Stimulated activated CD4-positive, alpha-beta T cell treated with anti-CD3 and anti-CD28 coated beads, Interleukin-1b, Interleukin-23, amount 100 ng/mL, for 1 hour (primary cell): ENCODE measurements around the gene OR2M3.
"Not testable (repeated sequence)": the region's sequence is repeated elsewhere in the genome, so short reads cannot be mapped to it uniquely, and the experiment has no call there.

Experiments
- DNase-seq, 2 donors: peaks; one replicate each; pipeline ENCODE4 v3.0.0-alpha.2; 2020; ENCODE audit warnings: low read depth in 2 of 2

OR2M3 gene, protein sequence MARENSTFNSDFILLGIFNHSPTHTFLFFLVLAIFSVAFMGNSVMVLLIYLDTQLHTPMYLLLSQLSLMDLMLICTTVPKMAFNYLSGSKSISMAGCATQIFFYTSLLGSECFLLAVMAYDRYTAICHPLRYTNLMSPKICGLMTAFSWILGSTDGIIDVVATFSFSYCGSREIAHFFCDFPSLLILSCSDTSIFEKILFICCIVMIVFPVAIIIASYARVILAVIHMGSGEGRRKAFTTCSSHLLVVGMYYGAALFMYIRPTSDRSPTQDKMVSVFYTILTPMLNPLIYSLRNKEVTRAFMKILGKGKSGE

DNA sequence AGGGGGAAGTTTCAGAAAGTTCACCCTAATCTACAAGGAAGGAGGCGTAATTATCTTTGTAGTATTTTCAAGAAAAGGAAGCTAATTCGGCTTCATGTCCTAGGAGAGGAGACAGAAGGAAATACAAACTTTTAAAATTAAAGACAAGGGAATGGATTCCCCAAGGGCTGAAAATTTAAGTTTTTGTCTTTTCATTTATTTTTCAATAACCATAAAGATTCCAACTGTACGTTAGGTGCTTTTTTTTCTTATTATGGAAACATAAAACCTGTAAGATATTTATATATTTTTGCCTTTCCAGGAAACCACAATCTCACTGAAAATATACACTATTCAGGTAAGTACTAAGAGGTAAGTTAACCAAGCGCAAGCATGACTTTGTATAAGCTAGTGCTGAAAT, at the start of gene OR2M3:
Gene OR2M3 (plus strand): TSS at position 301 of the 400 bp plus-strand sequence. CDS start 5,803 bp downstream, outside the sequence.
- no peak for DNase-seq

DNA sequence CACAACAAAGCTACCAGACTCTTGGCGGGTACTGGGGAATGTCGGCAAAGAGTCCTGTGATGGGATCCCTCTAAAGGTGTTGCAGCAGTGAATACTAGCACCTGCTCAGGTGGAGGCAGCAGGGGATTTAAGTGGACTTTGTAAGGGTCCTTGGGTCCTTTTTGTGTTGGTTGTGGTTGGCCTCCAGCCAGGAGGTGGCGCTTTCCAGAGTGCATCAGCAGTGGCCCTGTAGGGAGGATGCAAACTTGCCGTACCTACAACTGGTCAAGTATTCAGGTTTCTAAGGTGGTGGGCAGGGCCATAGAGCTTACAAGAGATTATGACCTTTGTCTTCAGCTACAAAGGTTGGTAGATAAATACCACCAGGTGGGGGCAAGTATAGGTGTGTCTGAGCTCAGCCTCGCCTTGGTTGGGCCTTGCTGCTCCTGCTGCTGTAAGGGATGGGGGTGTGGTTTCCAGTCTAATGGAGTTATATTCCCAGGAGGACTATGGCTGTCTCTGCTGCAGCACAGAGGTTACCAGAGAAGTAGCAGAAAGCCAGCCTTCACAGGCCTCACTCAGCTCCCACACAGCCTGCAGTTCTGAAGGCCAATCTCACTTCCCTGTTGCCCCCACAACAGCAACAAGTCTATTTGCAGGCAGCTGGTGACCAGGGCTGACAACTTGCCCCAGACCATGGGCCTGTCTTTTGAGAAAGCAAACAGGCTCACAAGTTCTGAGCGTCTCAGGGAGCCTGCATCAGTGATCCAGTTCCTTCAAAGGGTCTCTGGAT, 44.8 kb upstream of the OR2M3 start:
- no peak for DNase-seq

DNA sequence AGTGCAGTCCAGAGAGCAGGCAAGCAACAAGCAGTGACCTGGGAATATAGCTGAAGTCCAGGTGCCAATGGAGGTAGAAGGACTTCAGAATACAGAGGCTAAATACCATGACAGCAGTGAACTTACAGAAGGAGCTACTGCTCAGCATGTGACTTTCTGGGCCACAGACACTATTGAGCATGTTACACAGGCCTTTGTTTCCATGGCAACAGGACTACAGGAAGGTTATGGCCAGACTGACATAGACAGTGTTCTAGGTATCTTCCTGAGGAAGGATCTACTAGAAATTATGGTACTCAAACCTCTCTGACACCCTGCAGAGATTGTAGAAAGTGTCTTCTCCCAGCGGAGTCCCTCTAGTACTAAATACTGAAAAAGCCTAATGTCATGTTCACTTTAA, 41.1 kb upstream of the OR2M3 start:
- no peak for DNase-seq

DNA sequence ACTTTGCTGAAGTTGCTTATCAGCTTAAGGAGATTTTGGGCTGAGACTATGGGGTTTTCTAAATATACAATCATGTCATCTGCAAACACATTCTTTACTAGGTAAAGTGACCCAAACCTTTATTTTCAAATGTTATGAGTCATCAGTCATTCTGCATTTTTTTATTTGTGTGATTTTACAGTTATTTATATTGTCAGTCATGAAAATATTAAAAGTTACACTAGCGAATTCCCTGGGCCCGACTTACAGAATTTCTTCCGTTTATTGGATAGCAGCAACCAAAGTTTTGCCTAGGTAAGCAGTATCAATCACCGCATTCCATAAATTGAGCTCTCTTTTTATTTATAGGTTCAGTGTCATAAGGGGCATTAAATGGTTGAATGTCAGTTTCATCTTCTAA, 38.3 kb upstream of the OR2M3 start:
- DNase-seq: no peak

DNA sequence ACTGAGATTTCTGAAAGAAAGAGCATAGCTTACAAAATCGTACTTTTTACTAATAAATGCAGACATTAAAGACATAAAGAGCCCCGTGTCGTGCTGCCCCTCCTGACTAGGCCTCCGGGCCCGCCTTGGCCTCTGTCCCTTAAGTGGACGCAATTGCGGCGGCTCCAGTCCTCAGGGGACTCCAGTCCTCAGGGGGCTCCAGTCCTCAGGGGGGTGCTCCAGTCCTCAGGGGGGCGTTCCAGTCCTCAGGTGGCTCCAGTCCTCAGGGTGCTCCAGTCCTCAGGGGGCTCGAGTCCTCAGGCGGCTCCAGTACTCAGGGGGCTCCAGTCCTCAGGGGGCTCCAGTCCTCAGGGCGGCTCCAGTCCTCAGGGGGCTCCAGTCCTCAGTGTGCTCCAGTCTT, 33.0 kb upstream of the OR2M3 start:
- DNase-seq: no peak

DNA sequence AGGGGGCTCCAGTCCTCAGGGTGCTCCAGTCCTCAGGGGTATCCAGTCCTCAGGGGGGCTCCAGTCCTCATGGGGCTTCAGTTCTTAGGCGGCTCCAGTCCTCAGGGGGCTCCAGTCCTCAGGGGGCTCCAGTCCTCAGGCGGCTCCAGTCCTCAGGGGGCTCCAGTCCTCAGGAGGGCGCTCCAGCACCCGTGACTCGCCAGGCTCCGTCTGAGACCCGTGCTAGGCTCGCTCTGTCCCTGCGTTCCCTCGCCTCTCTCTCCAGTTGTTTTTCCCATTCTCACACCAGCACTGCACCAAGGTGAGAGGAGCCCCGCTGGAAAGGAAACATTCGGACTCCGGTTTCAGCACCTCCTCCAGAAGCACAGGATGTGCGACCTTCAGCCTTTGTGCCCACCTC, 31.9 kb upstream of the OR2M3 start:
- DNase-seq: no peak

DNA sequence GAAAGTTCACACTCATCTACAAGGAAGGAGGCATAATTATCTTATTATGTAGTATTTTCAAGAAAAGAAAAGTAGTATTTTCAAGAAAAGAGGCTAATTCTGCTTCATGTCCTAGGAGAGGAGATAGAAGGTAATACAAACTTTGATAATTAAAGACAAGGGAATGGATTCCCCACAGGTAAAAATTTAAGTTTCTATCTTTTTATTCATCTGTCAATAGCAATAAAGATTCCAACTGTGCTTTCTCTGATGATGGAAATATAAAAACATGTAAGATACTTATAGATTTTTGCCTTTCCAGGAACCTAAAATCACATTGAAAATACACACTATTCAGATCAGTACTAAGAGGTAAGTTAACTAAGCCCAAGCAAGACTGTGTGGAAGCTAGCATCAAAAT, 22.5 kb upstream of the OR2M3 start, which contains the start of gene OR2M2:
Gene OR2M2 (plus strand): TSS at position 301 of the 400 bp plus-strand sequence. CDS start 5,165 bp downstream, outside the sequence.
- DNase-seq: no peak

DNA sequence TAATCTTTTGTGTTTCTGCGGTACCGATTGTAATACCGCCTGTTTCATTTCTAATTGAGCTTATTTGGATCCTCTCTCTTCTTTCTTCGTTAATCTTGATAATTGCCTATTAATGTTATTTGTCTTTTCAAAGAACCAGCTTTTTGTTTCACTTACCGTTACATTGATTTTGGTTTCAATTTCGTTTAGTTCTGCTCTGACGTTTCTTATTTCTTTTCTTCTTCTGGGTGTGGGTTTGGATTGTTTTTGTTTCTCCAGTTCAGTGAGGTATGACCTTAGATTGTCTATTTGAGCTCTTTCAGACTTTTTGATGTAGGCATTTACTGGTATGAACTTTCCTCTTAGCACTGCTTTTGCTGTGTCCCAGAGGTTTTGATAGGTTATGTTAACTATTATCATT, 13.1 kb upstream of the OR2M3 start:
- no peak for DNase-seq

DNA sequence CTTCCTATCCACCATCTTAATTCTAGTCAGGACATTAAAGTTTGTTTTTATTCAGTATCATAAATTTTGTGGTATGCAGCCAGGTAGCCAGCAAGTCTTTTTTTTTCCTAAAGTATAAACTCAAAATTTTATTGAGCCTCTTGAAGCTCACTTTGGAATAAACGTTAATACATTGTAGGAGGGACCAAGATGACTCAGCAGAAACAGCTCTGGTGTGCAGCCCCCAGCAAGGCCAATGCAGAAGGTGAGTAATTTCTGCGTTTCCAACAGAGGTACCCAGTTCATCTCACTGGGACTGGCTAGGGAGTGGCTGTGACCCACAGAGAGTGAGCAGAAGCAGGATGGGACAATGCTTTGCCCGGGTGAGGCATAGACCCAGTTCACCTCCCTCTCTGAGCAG, 9.7 kb upstream of the OR2M3 start:
- no peak for DNase-seq

DNA sequence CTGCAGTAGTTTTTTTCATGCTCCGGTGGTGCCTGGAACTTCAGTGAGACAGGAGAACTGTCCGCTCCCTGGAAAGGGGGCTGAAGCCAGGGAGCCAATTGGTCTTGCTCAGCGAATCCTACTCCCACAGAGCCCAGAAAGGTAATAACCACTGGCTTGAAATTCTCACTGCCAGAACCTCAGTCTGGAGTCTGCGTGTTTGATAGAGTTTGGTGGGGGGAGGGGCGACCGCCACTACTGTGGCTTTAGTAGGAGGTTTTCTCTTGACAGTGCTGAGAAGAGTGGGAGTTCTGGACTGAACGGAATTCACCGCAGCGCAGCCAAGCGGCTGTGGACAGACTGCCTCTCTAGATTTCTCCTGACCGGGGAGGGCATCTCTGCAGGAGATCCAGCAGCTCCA, 8.0 kb upstream of the OR2M3 start:
- no peak for DNase-seq

DNA sequence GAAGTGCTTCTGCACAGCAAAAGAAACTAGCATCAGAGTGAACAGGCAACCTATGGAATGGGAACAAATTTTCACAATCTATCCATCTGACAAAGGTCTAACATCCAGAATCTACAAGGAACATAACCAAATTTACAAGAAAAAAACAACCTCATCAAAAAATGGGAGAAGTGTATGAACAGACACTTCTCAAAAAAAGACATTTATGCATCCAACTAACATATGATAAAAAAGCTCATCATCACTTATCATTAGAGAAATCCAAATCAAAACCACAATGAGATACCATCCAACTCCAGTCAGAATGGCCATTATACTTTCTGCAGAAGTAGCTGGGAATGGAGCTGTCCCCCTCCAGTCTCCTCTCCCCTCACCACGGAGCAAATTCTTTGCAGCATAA, 2.9 kb upstream of the OR2M3 start:
- DNase-seq: no peak

DNA sequence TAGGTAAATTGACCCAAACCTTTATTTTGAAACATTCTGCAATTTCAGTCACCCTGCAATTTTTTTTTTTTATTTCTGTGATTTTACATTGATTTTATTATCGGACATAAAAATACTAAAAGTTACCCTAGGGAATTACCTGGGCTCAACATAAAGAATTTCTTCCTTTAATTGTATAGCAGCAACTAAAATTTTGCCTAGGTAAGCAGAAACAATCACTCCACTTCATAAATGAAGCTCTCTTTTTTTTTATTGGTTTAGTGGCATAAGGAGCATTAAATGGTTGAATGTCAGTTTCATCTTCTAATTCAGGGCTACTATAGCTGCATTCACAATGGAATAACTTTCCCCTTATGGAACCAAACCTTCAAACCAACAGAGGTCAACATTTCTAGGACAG, 18.8 kb downstream of the OR2M3 start:
- no peak for DNase-seq

DNA sequence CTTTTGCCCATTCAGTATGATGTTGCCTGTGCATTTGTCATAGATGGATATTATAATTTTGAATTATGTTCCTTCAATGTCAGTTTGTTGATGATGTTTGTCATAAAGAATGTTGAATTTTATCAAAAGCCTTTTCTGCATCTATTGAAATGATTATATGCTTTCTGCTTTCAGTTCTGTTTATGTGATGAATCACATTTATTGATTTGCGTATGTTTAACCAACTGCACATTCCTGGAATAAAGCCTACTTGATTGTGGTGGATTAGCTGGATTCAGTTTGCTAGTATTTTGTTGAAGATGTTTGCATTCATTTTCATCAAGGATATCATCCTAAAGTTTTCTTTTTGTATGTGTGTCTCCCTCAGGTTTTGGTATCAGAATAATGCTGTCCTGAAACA, 28.5 kb downstream of the OR2M3 start:
- no peak for DNase-seq

DNA sequence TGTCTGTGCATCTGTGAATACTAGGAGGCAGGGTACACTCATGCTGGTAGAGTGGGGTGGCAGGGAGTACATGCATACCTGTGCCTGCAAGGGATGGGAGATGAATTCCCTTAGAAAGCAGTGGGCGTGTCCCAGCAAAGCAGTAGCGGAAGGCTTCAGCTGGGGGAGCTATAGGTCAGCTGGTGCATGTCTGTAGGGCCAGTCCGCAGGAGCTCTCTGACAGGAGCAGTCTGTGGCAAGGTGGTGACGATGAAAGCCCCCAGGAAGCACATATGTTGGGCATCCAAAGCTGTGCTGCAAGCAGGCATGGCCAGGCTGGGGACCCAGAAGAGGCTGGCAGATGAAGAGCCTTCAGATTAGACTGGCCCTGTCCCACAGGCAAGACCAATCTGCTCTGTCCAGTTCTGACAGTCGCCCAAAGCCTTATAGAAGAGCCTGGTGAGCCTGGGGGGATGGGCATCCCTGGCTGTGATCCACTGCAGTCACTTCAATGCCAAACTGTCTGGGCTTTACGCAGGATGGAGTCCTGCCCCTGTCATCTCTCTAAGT, 32.4 kb downstream of the OR2M3 start:
- DNase-seq: no peak

DNA sequence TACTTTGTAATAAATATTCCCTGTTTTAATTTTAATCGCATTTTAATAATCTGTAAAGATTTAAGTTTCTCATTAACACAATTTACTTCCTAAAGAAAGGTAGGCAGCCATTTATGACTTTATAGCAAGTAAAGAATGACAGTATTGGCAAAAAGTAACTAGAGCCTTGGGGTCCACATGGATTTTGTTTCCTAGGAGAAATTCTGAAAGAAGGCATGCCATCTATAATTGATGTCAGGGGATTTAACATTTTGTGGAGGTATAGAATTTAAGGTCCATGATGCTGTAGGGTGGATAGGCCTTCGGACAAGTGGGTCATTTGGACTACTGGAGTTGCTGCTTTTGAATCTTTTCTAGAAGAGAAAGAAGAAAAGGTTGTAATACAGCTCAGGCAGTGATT, 34.1 kb downstream of the OR2M3 start, which contains the start of gene OR2M4:
Gene OR2M4 (plus strand): TSS at position 301 of the 400 bp plus-strand sequence. CDS start 7,512 bp downstream, outside the sequence.
- DNase-seq: no peak

DNA sequence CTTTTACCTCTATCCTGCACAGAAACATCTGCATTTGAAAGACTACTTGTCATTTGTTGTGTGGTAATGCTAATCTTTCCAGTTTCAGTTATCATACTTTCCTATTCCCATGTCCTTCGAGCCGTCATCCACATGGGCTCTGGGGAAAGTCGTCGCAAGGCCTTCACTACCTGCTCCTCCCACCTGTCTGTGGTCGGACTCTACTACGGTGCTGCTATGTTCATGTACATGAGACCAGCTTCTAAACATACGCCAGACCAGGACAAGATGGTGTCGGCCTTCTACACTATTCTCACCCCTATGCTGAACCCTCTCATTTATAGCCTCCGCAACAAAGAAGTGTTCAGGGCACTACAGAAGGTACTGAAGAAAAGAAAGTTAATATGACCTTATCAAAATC, 42.4 kb downstream of the OR2M3 start:
- DNase-seq: no peak

DNA sequence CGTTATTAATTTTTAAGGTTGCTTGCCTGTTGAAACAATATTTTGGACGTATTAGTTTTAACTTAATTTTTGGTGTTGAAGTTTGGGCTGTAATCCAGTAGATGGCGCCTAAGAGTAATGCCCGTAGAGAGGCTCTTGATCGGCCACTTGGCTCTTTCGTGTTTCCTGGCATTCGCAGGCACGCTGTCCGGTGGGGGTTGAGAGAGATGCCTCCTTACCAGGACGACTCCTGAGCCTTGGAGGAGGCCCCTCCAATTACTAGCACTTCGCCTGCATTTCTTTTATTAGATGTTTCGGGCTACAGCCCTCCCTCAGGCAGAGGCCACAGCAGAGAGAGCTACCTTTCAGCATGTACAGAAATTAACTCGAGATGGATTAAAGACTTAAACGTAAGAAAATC, 46.1 kb downstream of the OR2M3 start:
- no peak for DNase-seq

DNA sequence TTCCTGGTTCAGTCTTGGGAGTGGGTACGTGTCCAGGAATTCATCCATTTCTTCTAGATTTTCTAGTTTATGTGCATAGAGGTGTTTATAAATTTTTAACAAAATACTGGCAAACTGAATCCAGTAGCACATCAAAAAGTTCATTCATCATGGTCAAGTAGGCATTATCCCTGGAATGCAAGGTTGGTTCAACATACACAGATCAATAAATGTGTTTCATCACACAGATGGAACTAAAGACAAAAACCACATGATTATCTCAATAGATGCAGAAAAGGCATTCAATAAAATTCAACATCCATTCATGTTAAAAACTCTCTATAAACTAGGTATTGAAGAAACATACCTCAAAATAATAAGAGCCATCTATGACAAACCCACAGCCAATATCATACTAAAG, 62.2 kb downstream of the OR2M3 start:
- not testable (repeated sequence) for DNase-seq
